GM18520 (cell line): Measurements from ENCODE around the gene CAMK1D.
"Not testable (repeated sequence)": the region's sequence is repeated elsewhere in the genome, so short reads cannot be mapped to it uniquely, and the experiment has no call there.

ENCODE experiments used
- ATAC-seq: cut with Tn5 transposase; IDR thresholded peaks from one replicate; pipeline ENCODE4 v1.9.1; 2021; ENCODE audit not compliant: unreplicated experiment

The CAMK1D gene

DNA sequence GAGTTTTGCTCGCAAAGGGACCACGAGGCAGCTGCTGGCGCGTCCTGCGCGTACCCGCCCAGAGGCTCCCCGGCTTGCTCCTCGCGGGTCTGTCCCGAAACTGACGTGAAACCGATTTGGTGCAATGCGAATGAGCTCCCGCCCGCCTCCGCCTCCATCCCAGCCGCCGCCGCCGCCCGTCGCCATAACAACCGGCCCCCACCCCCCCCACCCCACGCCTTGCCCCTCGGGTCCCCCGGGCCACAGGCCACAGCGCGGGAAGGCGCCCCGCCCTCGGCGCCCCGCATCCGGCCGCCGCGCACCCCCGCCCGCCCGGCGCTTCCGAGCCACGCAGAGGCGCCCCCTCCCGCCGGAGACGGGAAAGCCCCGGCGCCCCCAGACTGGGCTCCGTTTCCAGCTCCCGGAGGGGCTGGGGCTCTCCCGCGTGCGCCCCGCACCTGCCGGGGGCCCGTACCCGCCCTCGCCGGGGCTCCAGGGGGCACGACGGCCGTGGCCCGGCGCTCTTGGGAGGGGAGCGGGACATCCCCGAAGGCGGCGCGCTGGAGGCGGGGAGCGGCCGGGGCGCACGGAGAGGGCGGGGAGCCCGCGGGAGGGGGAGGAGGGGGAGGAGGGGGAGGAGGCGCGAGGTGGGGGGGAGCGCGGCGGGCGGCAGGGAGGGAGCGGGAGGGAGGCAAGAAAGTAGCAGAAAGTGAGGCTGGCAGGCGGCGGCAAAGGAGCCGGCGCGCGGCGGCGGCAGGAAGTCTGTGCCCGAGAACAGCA is at the start of gene CAMK1D:
Gene CAMK1D, plus strand, starts transcription at position 678 of the 759 bp plus-strand sequence.
- peak; percentile 37 for ATAC-seq

DNA sequence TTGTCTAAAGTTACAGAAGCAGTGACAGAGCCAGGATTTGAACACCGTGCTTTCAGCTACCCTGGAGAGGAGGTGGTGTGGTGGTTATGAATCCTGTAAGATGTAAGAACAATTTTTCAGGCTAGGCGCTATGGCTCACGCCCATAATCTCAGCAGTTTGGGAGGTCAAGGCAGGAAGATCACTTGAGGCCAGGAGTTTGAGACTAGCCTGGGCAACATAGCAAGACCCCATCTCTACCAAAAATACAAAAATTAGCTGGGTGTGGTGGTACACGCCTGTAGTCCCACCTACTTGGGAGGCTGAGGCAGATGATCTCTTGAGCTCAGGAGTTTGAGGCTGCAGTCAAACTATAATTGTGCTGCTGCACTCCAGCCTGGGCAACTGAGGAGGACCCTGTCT is 48.3 kb upstream of the CAMK1D start:
- not testable (repeated sequence) for ATAC-seq

DNA sequence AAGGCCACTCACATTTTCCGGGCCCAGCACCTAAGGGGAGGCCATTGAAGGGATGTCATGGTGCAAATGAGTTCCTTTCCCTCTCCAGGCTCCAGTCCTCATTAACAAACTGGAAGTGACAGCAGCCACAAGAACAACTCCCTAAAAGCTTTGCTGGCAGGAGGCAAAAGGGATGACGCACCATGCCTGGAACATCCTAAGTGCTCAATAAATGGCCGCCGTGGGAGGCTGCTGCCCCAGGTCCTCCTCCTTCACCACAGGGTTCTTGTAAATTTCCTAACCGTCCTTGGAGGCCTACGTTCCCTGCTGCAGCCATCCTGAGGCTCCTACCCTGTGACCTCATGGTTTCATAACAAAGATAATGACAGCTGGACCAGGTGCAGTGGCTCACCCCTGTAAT is 41.3 kb upstream of the CAMK1D start:
- ATAC-seq = no peak

DNA sequence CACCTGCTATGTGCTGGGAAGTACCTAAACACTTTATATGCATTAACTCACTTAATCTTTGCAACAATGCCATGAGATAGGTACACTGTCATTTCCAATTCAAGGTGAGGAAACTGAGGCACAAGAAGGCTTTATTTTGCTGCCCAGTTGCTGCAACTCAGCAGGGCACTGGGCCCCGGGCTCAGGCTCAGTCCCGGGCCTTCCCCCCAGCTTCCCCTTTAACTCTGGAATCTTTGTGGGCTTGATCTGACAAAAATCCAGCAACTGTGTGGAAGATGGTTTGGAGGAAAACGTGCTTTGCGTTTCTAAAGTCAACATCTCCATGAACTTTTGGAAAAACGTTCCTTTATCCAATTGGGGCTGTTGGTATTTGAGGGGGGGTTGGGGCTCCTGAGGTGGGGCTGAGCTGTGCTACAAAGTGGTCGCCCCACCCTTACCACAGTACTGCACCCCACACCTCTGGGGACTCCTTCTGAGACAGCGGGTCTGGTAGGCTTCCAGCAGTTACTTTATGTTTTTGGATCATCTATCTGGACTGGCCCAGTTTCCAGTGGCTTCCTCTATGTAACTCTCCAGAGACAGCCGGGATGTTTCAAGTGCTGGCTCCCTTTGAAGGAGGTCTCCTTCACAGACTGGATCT is 40.5 kb upstream of the CAMK1D start:
- no peak for ATAC-seq

DNA sequence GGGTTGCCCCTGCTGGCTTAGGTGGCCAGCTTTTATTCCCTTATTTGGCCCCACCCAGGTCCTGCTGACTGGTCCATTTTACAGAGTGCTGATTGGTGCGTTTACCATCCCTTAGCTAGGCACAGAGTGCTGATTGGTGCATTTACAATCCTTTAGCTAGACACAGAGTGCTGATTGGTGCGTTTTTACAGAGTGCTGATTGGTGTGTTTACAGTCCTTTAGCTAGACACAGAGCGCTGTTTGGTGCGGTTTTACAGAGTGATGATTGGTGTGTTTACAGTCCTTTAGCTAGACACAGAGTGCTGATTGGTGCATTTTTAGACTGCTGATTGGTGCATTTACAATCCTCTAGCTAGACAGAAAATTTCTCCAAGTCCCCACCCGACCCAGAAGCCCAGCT is 39.6 kb upstream of the CAMK1D start:
- ATAC-seq = not testable (repeated sequence)

DNA sequence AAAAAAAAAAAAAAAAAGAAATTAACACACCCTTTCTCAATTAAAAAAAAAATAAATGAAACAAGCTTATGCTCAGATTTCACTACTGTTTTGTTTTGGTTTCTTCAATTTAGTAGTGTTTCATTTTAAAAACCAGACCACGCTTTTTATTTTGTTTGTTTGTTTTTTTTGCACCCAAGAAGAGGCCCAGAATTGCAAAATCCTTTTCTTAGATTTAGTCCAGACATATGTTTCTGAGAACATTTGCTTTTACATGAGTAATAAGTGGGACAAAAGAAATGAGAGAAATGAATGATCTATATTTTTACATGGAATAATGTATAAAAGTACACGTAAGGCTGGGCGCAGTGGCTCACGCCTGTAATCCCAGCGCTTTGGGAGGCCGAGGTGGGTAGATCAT is 34.5 kb upstream of the CAMK1D start:
- ATAC-seq = no peak

DNA sequence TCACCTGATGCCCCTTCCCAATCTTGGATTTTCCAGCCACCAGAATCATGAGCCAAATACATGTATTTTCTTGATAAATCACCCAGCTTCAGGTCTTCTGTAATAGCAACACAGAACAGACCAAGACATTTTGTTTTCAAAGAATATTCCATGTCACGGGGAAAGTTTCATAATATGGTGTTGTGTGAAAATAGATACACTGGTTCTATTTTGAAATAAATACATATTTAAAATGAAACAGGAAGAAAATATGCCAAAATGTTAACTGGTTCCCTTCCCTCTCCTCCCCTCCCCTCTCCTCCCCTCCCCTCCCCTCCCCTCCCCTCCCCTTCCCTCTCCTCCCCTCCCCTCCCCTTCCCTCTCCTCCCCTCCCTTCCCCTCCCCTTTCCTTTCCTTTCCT is 30.3 kb upstream of the CAMK1D start:
- ATAC-seq = no peak

DNA sequence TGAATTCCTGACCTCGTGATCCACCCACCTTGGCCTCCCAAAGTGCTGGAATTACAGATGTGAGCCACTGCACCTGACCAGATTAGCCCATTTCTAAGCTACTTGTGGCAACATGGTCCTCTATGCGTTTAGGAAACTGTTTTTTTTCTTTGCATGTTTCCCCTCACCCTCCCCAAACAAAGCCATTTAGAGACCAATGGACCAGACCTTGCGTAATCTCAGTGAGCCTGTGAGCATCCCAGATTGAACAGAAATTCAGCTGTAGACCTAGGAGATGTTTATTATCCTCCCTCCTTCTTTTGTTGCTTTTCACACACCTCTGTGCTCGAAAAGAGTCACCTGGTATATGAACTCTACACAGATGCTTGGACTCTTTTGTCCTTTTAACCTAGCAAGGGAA is 28.5 kb upstream of the CAMK1D start:
- no peak for ATAC-seq

DNA sequence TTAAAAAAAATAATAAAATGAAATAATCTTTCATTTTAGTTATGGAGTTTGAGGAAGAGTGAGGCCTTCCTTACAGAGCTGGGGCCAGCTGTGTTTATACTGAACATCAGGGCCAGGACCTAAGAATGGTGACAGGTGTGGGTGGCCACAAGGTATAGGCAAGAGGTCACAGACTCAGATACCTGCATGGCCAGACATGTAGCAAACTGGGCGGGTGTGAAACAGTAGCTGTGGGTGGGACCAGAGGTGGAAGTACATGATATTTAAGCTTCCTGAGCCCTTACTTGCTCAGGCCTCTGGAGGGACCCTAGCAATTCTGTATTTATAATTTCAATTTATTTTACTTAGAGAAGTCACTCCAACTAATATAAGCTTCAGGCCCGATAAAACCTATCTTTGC is 27.7 kb upstream of the CAMK1D start:
- ATAC-seq = no peak

DNA sequence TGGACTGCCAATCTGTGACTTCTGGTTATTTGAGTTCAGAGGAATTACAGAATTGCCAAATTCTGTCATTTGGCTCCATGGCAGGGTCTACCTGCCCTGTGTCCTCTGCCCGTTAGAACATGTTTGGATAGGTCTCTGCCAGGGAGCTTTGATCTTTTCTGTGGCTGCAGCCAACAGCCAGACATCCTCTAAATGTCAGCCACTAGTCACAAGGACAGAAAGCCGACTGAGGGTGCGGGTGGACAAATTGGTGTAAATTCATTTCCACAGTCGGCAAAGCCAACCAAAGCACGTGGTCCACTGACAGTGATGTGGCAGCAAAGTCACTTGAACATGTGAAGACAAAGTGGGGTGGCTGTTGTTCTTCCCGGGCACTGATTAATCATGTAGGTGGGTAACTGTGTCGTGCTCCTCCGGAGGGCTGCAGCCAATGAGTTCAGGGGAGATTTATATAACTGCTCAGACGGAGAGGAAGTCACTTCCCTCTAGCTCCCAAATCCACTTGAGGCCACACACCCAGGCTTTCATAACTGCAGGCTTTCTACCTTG is 26.7 kb upstream of the CAMK1D start:
- no peak for ATAC-seq

DNA sequence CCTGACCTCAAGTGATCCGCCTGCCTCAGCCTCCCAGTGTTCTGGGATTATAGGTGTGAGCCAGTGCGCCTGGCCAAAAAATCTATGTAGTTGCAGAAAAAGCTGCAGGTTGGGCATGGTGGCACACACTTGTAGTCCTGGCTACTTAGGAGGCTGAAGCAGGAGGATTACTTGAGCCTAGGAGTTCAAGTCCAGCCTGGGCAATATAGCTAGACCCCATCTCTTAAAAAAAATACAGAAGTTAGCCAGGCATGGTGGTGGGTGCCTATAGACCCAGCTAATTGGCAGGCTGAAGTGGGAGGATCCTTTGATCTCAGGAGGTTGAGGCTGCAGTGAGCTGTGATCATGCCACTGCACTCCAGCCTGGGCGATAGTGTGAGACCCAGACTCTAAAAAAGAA is 24.8 kb upstream of the CAMK1D start:
- ATAC-seq = no peak

DNA sequence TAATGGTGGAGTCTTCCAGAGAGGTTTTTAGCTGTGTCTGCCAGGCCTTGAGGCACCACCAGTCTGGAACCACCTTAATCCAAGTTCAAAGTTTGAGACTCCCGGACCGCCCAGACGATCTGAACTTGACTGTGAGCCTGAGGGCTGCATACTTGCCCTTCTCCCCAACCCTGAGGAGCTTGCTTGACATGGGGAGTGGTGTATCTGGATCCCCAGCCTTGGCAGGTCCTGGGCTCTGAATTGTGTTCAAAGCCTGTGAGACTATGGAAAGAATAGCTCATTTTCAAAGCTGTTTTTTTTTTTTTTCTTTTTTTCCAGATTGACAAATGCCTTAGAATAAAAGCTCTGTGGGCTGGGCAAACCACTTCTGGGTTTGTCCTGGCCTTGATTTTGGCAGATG is 22.3 kb upstream of the CAMK1D start:
- ATAC-seq = no peak

DNA sequence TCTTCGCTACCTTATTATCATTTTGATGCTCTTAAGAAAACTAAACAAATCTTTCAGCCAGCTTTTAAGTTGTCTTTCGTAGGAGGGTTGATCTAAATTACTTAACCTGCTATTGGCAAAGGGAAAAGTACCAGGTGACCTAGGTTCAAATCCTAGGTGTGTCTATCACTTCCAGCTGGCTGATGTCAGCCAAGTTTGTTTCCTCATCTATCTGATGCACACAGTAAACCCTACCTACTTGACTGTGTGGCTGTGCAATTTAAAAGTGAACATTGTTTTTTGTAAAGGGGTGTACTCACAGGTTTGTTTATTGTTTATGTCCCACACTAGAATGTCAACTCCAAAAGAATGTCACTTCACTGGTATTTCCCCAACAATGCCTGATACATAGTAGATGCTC is 21.9 kb upstream of the CAMK1D start:
- no peak for ATAC-seq

DNA sequence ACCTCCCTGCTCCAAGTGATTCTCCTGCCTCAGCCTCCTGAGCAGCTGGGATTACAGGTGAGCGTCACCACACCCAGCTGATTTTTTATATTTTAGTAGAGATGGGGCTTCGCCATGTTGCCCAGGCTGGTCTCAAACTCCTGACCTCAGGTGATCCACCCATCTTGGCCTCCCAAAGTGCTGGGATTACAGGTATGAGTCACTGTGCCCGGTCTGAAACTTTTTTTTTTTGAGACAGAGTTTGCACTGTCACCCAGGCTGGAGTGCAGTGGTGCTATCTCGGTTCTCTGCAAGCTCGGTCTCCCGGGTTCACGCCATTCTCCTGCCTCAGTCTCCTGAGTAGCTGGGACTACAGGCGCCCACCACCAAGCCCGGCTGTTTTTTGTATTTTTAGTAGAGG is 21.0 kb upstream of the CAMK1D start:
- not testable (repeated sequence) for ATAC-seq

DNA sequence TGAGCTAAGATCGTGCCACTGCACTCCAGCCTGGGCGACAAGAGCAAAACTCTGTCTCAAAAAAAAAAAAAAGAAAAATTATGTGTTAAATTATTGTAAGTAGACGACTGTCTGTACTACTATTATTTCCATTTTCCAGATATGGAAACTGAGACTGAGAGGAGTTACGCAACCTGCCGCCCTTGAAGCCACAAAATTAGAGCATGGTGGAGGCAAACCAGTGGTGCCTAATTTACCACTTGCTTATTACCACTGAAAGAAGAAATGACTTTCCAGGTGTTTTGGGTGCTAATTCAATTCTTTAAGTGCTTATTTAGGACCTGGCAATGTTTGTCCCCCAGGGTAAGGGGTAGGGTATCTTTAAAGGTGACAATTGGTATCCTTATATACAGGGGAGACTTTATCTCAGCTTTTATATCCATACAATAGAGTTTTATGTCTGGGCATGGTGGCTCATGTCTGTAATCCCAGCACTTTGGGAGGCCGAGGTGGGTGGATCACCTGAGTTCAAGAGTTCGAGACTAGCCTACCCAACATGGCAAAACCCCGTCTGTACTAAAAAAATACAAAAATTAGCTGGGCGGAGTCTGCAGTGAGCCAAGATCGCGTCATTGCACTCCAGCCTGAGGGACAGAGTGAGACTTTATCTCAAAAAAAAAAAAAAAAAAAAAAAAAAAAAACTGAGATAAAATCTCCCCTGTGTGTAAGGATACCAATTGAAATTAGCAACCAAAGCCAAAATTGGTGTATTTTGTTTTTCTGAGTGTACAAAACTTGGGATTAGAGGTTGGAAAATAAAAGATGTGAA is 16.6 kb upstream of the CAMK1D start:
- no peak for ATAC-seq

DNA sequence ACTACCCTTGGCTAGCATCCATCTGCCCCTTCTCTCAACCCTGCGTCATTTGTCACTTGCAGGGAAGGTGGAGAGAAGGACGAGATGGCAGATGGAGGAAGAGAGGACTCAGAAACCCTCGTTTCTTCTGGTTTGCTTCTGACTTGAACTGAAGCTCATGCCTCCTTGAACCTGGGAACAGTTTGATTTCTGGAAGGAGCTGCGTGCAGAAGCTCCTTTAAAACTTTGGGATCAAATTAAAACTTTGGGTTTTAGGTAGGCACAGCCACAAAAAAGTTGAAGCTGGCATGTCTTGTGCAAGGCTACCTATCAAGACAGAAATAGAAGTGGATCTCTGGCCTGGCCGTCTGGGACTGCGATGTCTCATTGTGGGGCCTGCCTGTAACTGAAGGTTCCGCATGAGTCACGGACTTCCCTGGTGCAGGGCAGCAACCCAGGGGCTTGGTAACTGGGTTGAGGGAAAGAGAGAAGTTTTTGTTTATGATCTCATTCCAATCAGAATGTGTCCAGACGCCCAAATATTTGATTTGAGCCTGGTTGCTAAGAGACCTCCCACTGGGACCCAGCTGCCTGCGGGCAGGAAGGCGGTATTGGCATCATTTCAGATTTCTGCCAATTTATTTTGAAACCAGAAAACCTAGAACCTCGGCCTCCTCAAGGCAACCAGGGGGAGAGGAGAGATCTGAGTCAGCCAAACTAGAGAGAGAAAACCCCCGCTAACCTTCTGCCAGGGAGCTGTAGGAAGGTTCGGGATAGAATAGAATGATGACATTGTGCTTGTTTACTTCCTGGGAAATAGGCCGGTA is 15.8 kb upstream of the CAMK1D start:
- peak; percentile 48 for ATAC-seq

DNA sequence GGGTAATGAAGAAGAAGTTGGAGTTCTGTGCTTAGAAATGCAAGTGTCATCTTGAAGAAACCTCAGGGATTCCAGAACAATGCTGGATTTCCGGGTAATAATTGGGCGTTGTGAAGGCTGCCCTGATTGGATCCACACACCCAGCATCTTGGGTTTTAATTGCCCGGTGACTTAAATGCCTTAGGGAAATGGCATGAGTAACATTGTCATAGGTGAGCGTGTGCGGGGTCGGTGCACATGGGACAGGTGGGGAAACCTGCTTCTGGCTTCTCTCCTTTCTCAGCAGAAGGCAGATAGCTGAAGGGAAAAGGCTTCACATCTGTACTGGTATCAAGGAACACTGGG is 15.2 kb upstream of the CAMK1D start:
- no peak for ATAC-seq

DNA sequence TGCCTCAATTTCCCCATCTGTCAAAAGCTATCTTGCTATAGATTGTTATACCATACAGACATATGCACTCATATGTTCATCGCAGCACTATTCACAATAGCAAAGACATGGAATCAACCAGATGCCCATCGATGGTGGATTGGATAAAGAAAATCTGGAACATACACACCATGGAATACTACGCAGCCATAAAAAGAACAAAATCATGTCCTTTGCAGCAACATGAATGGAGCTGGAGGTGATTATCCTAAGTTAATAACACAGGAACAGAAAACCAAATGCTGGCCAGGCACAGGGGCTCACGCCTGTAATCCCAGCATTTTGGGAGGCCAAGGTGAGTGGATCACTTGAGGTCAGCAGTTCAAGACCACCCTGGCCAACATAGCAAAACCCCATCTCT is 14.2 kb upstream of the CAMK1D start:
- ATAC-seq = not testable (repeated sequence)

DNA sequence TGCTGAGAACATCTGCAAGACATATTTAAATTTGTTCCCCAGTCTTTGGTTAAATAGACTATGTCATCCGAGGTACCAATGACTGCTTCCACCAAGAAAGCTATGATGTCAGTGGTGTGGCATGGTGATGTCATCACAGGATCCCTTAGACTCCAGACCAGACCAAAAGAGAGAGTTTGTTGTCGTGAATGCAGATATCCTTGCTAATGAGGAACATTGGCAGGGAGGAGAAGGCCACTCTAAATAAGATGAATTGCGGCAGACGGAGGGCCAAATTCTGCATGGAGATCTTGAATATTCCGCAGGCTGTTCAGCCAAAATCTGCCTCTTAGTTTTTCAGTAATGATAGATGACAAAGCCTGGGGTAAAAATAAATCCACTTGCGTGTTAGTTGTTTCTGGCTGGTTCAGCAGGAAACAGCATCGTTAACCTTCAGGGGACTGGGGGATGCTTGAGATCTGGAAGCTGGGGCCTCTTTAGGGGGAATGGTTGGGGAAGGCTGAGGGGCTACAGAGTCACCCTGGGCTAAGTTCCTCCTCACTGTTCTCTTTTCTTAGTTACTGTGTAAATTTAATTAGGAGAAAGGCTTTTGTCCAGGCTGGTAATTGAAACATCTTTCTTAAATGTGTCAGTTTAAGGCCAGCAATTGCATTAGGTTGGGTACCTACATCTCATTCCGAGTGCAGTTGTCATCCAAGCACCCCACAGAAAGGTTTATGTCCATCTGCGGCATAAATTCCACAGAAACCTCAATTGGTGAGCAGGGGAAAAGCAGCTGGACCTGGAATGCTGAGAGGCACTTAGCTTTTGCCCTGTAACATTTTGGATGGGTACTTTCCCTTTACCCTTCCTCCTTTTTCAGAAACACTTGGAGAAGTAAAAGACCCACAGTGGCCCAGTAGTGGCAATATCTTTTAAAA is 11.6 kb upstream of the CAMK1D start:
- ATAC-seq = no peak

DNA sequence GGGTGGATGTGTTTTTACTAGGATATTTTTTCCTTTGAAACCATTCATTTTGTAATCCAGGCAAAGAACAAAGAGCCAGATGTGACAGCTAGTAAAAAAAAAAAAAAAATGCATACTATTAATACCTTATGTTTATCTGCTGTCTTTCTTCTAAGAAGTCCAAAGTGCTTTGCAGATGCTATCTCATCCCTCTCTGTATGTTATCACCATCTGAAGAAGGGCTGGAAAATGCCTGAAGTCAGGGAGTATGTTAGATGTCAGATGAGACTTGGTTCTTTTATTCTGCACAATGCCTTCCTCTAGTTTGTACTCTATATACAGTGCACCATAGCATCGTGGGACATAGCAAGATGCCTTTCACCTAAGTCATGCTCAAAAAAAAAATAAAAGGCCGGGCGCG is 10.4 kb upstream of the CAMK1D start:
- ATAC-seq = no peak
